ENCODE results near the gene LTBR.

DNA sequence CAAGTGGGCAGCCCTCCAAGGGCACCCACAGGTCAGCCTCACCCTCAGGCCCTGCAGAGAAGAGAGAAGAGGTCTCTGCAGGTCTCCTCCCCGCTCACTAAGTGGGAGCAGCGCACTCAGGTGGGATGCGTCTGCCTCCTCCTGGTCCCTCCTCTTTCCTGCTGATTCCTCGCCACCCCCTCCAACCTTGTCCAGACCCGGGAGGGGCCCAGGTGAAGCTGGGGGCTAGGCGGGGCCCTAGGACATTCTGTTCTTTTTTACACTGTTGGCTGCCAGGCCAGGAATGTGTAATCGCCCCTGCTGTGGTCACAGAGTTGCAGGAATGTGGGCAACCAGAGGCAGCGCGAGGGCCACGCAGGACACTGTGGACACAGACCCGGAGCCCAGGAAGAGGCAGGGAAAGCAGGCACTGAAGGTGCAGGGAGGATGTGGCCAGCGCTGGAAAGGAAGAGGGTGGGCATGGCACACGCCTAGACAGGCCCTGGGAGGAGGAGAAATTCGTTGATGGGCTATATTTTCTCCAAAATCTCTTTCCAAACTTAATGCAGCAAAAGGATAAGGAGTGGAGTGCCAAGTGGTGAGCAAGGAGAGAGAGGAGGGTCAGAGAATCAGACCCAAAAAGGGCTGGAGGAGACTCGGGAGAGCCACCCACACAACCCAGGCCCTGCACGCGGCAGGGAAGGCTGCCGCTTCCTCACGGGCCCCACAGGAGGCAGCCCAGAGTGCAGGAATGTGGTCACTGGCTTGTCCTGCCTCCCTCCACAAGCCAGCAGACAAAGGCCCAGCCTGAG is 7.7 kb upstream of the LTBR start:
- no peak for TF ChIP-seq WT1 (tag by site-specific recombination; IDR thresholded peaks at IDR 0.05)
- no peak for TF ChIP-seq ZNF302 (tag by site-specific recombination; IDR thresholded peaks at IDR 0.05; ENCODE audit: low read depth)
- no peak for TF ChIP-seq PBX3 (CRISPR knock-in tag; IDR thresholded peaks at IDR 0.05)
- TF ChIP-seq ZNF747 (tag by site-specific recombination; IDR thresholded peaks at IDR 0.05) = no peak
